Activated T-cell treated with anti-CD3 and anti-CD28 coated beads, Interleukin-2, amount 50 U/mL, for 72 hours (primary cell): ENCODE measurements around the gene FLAD1. TPM values are rescaled to one million over a fixed set of nuclear protein-coding genes. Genes with fewer than 3 reads are reported as not detected.

ENCODE experiments used
- ATAC-seq, 2 donors: fragments of 150-1000 bp; cut with Tn5 transposase; replicated peaks in 1 of 2; 2 replicates each; pipeline ENCODE4 v1.10.0; 2021; ENCODE audit warnings: moderate library complexity in 2 of 2, mild to moderate bottlenecking in 1 of 2
- DNase-seq, 2 donors: peaks; one replicate each; pipeline ENCODE4 v3.0.0; 2021 to 2022; ENCODE audit warnings: mixed read lengths in 1 of 2
- H3K27ac Mint-ChIP-seq: one replicate; pipeline ENCODE4 v1.8.0; 2022; ENCODE audit warnings: mild to moderate bottlenecking, moderate library complexity, mixed read lengths
- H3K27me3 Mint-ChIP-seq: one replicate; pipeline ENCODE4 v1.8.0; 2022; ENCODE audit warnings: low read depth, mixed read lengths
- H3K36me3 Mint-ChIP-seq, 2 donors: one replicate each; pipeline ENCODE4 v1.8.0; 2022; ENCODE audit warnings: mixed read lengths in 2 of 2, mild to moderate bottlenecking in 1 of 2; ENCODE audit not compliant: insufficient read depth in 2 of 2
- H3K4me1 Mint-ChIP-seq: one replicate; pipeline ENCODE4 v1.8.0; 2022; ENCODE audit warnings: low read depth, mixed read lengths
- H3K4me3 Mint-ChIP-seq, 2 donors: one replicate each; pipeline ENCODE4 v1.8.0; 2022; ENCODE audit warnings: mild to moderate bottlenecking in 2 of 2, mixed read lengths in 2 of 2, moderate library complexity in 2 of 2
- H3K9me3 Mint-ChIP-seq, 2 donors: one replicate each; pipeline ENCODE4 v1.8.0; 2022; ENCODE audit warnings: mixed read lengths in 2 of 2
- total RNA-seq, 2 donors: library from RNA; stranded (reverse); gene quantifications; one replicate each; pipeline ENCODE4 v1.2.3, GENCODE V29; 2022

FLAD1 gene
- total RNA-seq, 2 donors from 2014 or later = 45.5 to 55.1 TPM

DNA sequence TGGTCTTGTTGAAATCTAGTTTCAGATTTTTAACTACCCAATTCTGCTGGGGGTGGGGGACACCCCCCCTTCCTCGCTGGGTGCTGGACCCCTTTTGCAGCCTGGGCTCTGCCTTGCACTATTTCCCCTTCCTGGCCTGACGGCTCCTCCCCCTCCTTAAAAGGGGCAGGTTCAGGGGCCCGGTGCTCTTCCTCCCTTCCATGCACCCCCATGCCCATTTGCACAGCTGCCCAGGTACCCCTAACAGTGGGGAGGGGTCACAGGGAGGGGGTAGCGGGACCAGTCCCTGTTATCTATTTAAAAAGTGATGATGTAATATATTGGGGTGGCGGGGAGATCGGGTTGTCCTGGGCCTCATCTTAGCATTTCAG lies 34.8 kb downstream of the FLAD1 start:
- Mint-ChIP-seq H3K4me1 (peaks cover 54% of the 10 kb centered on the region), H3K4me3 (peak overlapping the region; percentile 47 to 50), H3K36me3 (peaks cover 3 to 10% of the 10 kb centered on the region in 2 donors), H3K9me3 (no peaks in the 10 kb centered on the region), H3K27ac (no peak overlapping the region), H3K27me3 (no peaks in the 10 kb centered on the region)
- ATAC-seq = no peak
- DNase-seq = no peak

DNA sequence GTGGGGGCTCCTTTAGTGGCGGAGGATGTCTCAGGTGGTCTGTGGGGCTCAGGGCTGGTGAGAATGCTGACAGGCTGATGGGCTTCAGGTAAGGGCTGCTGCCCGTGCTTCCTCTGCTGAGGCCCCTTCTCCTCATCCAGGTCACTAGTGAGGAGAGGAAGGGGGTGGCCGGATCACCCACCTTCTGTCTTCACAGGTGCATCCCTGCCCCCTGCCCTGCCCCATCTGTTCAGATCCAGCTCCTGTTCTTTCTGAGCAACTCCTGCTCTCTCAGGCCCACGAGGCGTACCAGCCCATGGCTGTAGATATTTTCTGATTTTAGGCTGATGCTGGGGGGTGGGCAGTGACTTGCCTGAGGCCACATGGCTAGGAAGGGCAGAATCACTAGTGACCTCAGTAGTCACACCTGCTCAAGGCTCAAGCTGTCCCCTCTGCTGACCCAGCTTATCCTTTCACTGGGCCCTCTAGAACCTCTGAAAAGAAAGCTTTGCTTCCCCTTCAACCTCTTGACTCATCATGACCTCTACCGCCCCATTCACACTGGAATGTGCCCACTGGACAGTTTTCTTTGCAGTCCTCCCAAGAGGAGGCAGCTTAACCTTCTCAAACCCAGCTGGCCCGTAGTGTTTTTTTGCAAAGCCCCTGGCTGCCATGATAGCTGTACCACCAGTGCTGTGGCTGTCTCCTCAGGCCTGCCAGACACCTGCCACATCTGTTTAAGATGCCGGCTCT lies 35.6 kb downstream of the FLAD1 start:
- ATAC-seq (no peak), DNase-seq (no peak)
- Mint-ChIP-seq H3K4me3 (no peak overlapping the region), H3K36me3 (peaks cover 3 to 9% of the 10 kb centered on the region in 2 donors), H3K27ac (no peak overlapping the region), H3K9me3 (no peaks in the 10 kb centered on the region), H3K4me1 (peaks cover 46% of the 10 kb centered on the region), H3K27me3 (no peaks in the 10 kb centered on the region)

DNA sequence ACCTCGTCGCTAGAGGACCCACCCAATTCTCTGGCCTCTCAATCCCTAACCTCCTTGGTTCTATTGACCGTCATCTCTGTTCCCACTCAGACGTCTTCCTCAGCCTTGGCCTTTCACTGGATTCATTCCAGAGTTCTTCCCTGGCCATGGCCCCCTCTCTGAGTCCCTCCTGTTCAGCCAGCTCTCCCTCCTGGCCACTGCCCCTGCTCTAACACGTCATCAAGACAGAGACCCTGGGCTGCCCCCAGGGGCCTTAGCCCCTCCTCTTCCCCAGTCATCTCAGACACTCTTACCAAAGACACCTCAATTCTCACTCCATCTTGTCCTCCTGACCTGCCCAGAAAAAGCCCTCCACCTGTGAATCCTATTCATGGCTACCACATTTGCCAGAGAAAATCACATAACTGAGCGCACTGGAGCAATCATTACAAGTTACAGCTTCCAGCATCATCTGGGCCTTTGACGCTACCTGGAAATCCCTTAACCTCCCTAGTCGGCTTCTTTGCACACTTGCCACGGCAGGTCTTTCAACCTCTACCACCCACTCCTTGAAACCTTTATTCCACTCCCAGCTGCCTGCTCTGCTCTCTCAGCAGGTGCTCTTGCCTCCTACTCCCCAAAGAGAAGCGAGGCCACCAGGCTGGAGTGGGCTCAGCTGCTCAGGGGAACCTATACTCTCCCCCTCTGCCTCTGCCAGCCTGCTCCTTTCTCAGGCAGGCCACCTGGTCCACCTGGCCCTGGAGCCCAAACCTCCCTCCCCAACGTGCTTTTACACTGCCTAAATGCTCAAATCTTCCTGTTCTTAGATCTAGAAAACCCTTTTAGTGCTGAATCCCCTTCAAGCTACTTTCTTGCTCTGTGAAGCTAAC lies 36.5 kb downstream of the FLAD1 start:
- Mint-ChIP-seq H3K4me1 (peaks cover 37% of the 10 kb centered on the region), H3K36me3 (peaks cover 0 to 9% of the 10 kb centered on the region in 2 donors), H3K27me3 (no peaks in the 10 kb centered on the region), H3K9me3 (no peaks in the 10 kb centered on the region), H3K27ac (peak overlapping the region; percentile 23), H3K4me3 (no peak overlapping the region)
- DNase-seq (no peak), ATAC-seq (no peak)

DNA sequence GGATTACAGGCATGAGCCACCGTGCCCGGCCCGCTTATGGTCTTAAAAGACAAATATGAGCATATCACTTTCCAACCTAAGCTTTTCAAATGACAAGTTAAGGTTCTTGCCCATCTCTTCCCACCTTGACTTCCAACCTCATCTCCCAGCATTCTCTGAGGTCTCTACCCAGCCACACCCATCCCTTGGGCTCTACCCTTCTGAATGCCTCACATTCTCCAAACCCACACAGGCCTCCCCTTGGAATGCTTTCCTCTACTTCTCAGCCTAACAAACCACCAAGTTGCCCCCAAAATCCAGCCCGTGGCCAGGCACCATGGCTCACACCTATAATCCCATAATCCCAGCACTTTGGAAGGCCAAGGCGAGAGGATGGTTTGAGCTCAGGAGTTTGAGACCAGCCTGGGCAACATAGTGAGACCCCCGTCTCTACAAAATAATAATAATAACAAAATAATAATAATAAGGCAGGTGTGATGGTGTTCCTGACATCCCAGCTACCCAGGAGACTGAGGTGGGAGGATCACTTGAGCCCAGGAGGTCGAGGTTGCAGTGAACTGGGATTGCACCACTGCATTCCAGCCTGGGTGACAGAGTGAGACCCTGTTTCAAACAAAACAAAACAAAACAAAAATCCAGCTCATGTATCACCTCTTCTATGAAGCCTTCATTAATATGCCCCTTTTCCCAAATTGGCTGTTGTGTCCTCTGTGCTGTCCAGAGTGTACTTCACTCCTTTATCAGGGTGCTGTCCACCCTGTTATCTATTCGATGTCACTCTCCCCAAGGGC lies 39.2 kb downstream of the FLAD1 start:
- Mint-ChIP-seq H3K9me3 (no peaks in the 10 kb centered on the region), H3K27me3 (no peaks in the 10 kb centered on the region), H3K4me1 (peaks cover 17% of the 10 kb centered on the region), H3K27ac (no peak overlapping the region), H3K4me3 (no peak overlapping the region), H3K36me3 (peaks cover 0 to 2% of the 10 kb centered on the region in 2 donors)
- ATAC-seq (no peak), DNase-seq (no peak)

DNA sequence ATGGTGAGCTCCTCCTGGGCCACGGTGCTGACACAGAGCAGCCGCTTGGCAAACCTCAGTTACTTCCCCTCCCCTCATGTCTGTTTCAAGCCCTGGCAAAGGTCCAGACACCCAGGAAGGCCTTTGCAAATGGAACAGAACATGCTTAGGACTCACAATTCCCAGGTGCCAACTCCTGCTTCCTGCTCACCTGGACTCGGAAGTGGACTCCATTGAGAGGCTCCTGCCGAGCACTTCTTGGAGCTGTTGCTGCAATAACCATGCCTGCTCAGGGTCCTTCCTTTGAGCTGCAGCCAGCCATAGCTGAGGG lies 39.7 kb downstream of the FLAD1 start:
- peak in 1 of 2 donors; percentile 2 for ATAC-seq
- peaks cover 17% of the 10 kb centered on the region for H3K4me1 Mint-ChIP-seq

DNA sequence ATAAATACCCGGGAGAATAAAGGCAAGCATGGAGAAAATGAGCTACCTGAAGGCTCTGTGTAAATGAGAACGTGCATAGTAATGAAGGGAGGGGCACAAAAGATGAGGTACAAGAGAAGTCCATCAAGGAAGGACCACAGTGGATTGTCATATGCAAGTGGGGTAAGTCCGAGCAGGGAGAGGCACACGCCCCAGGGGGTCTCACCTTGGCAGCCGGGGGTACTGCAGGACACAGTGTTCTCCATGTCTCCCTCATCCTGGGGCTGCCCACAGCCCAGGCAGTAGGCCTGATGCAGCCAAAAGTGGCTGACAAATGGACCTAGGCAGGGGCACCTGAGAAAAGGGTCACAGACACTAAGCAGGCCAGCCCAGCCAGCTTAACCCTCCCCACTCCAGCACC lies 40.5 kb downstream of the FLAD1 start:
- no peaks in the 10 kb centered on the region for H3K27me3 Mint-ChIP-seq

More for the DNA sequence above, 39.7 kb downstream of the FLAD1 start:
- Mint-ChIP-seq H3K27ac (no peak overlapping the region), H3K36me3 (peaks cover 0 to 2% of the 10 kb centered on the region in 2 donors), H3K9me3 (no peaks in the 10 kb centered on the region), H3K27me3 (no peaks in the 10 kb centered on the region), H3K4me3 (no peak overlapping the region)
- DNase-seq = no peak

DNA sequence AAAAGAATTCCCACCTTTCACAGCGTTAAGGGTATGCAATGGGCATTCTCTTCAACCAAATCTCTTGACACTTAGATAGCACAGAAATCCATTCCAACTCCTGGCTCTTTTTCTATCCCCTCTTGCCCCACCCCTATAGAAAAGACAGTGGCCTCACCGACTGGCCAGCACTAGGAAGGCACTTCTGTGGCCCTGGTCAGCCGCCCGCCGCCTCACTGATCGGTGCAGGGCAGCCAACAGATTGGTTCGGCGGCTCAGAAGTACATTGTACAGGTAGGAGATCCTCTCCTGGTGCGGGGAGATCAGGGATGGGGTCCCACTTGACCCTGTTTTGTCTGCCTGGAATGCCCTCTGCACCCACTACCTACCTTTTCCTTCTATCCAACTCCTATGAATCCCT lies 41.2 kb downstream of the FLAD1 start:
- Mint-ChIP-seq H3K27me3 (no peaks in the 10 kb centered on the region), H3K4me3 (no peak overlapping the region), H3K36me3 (peaks cover 0 to 2% of the 10 kb centered on the region in 2 donors), H3K27ac (no peak overlapping the region), H3K4me1 (peaks cover 10% of the 10 kb centered on the region), H3K9me3 (no peaks in the 10 kb centered on the region)
- ATAC-seq = no peak
- DNase-seq = no peak

More for the DNA sequence above, 40.5 kb downstream of the FLAD1 start:
- no peak overlapping the region for H3K4me3 Mint-ChIP-seq
- H3K36me3 Mint-ChIP-seq = peaks cover 0 to 2% of the 10 kb centered on the region in 2 donors
- peak overlapping the region; percentile 45 for H3K27ac Mint-ChIP-seq
- H3K9me3 Mint-ChIP-seq = no peaks in the 10 kb centered on the region
- H3K4me1 Mint-ChIP-seq = peaks cover 17% of the 10 kb centered on the region
- ATAC-seq (peak in 1 of 2 donors; percentile 23), DNase-seq (no peak)

DNA sequence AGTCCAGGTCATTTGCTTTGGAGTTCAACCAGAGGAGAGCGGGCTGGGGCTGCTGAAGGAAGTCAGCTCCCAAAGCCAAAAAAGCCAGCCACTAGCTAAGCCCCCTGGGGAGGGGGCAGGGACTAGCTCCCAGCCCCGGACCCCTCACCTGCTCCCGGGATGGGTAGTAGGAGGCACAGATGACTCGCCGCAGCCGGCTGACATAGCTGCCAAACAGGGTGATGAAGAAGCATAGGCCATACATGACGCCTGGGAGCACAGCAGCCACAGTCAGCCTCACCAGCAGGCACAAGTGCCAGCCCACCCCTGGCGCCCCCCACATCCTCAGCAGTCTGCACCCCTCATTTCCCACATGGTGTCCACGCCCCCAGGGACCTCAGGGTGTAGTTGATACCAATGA lies 43.0 kb downstream of the FLAD1 start:
- no peaks in the 10 kb centered on the region for H3K4me1 Mint-ChIP-seq
- no peaks in the 10 kb centered on the region for H3K36me3 Mint-ChIP-seq
- no peak overlapping the region for H3K4me3 Mint-ChIP-seq
- H3K27ac Mint-ChIP-seq = no peak overlapping the region
- ATAC-seq (peak in 1 of 2 donors; percentile 8), DNase-seq (no peak)
- H3K9me3 Mint-ChIP-seq = no peaks in the 10 kb centered on the region
- H3K27me3 Mint-ChIP-seq = no peaks in the 10 kb centered on the region

DNA sequence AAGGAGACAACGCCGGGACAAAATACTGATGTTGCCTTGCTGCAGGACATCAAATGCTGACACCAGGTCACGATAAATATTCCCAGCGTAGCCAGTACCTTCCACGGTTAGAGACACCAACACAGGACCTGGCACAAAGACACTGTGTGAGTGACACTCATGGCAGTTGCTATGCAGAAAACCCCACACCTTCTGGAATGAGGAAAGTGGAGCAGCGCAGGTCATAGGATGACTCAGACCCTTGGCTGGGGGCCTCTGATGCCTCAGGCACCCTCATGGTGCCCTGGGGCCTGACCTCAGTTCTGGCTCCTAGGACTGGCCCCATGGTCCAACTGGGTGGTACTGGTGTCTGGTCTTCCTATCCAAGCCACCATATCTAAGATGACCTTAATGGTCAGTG lies 43.4 kb downstream of the FLAD1 start:
- no peaks in the 10 kb centered on the region for H3K36me3 Mint-ChIP-seq
- H3K9me3 Mint-ChIP-seq = no peaks in the 10 kb centered on the region
- no peaks in the 10 kb centered on the region for H3K4me1 Mint-ChIP-seq
- H3K27ac Mint-ChIP-seq = no peak overlapping the region
- ATAC-seq (peak; percentile 43 to 51), DNase-seq (no peak)
- H3K27me3 Mint-ChIP-seq = no peaks in the 10 kb centered on the region
- no peak overlapping the region for H3K4me3 Mint-ChIP-seq

DNA sequence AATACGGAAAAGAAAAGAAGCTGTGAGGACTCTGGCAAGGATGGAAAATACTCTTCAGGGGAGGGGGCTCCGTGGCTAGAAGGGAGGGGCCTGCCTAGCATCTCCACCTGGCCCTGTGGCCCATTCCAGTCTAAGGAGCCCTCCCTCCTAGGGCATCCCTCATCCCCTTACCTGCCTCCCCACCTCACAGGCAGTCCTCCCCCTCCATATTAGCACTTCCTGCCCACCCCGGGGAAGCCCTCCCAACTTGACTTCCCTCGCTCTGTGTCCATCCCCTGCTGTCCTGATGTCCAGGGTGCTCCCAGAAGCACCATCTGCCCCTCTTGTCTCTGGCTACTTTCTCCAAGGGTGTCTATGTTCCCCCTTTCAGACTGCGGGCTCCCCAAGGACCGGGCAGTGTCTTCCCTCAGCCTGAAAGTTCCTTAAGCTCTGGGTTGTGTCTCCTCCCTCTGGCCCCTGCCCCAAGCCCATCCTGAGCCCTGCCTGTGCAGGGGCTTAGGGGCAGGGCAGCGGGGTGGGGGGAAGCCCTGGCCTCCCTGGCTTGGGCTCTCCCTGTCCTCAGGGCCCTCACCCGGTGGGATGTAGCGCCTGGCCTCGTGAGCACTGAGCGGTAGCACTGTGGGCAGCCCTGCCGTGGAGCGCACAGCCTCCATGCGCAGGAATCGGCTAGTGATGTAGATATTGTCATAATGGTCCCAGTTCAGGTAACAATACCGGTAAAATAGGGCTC lies 46.5 kb downstream of the FLAD1 start:
- H3K4me3 Mint-ChIP-seq = no peak overlapping the region
- no peak overlapping the region for H3K27ac Mint-ChIP-seq
- H3K36me3 Mint-ChIP-seq = no peaks in the 10 kb centered on the region

DNA sequence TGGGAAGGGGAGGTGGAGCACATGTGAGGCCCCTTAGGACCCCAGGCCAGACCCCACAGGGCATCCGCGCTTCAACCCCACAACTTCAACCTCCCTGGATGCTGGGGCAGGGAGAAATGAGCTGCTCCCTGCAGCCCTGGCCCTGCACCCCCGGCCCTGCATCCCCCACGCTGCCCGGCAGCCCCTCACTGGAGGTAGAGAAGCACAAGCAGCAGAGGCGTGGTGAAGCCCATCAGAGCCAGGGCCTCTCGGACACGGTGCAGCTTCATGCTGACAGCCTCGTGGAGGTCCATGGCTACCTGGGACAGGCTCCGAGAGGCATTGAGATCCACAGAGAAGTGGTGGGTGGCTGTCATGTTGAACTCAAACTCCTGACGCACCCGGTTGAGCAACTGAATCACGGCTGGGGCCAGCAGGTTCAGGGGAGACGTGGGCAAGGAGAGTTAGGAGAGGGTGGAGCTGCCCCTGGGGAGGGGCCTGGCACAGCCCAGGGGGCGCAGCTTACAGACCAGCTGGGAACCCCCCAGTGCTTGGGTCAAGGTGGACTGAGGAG lies 47.2 kb downstream of the FLAD1 start:
- no peaks in the 10 kb centered on the region for H3K27me3 Mint-ChIP-seq
- H3K36me3 Mint-ChIP-seq = no peaks in the 10 kb centered on the region
- H3K9me3 Mint-ChIP-seq = no peaks in the 10 kb centered on the region
- H3K4me1 Mint-ChIP-seq = no peaks in the 10 kb centered on the region
- DNase-seq (no peak), ATAC-seq (peak in 1 of 2 donors; percentile 4)
- H3K4me3 Mint-ChIP-seq = no peak overlapping the region
- no peak overlapping the region for H3K27ac Mint-ChIP-seq

More for the DNA sequence above, 46.5 kb downstream of the FLAD1 start:
- DNase-seq (no peak), ATAC-seq (peak in 1 of 2 donors; percentile 6)
- H3K4me1 Mint-ChIP-seq = no peaks in the 10 kb centered on the region
- H3K27me3 Mint-ChIP-seq = no peaks in the 10 kb centered on the region
- no peaks in the 10 kb centered on the region for H3K9me3 Mint-ChIP-seq

DNA sequence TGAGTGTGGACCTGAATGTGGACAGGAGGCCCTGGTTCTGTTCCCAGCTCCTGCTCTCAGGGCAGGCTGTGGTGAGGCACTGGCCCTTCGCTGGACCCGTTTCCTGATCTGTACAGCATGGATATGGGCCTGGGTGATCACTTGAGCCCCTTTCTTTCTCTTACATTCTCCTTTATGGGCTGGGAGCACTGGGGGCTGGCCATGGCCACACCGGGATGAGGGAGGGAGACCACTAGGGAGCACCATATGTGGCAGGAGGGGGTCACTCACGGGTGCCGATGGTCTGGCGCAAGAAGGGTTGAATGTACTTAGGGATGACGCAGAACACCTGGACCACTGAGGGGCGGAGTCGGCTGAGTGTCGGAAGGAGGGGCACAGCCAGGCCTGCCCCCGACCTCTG lies 47.8 kb downstream of the FLAD1 start:
- no peaks in the 10 kb centered on the region for H3K4me1 Mint-ChIP-seq
- H3K27ac Mint-ChIP-seq = no peak overlapping the region
- H3K4me3 Mint-ChIP-seq = no peak overlapping the region
- H3K27me3 Mint-ChIP-seq = no peaks in the 10 kb centered on the region
- H3K36me3 Mint-ChIP-seq = no peaks in the 10 kb centered on the region
- DNase-seq = no peak
- H3K9me3 Mint-ChIP-seq = no peaks in the 10 kb centered on the region
- ATAC-seq = no peak
